Measurements from ENCODE around the gene SLC35E1. TPM values are rescaled to one million over a fixed set of nuclear protein-coding genes. Genes with fewer than 3 reads are reported as not detected.

The SLC35E1 gene
- total and polyA plus RNA-seq, 2 experiments from 2014 or later: 17.0 to 30.3 TPM

- Histone ChIP-seq H4K20me1 (replicated peaks; ENCODE audit: insufficient read depth) (no peaks in the 10 kb centered on the region), H3K4me1 (ENCODE audit: insufficient read depth) (no peaks in the 10 kb centered on the region), H3K4me2 (no peak overlapping the region), H3K36me3 (ENCODE audit: insufficient read depth) (no peaks in the 10 kb centered on the region), H3K9me2 (ENCODE audit: insufficient read depth) (no peaks in the 10 kb centered on the region), H3K27me3 (ENCODE audit: insufficient read depth) (no peaks in the 10 kb centered on the region), H2AFZ (no peak overlapping the region), H3F3A (replicated peaks; ENCODE audit: low read depth) (no peaks in the 10 kb centered on the region), H3K27ac (ENCODE audit: low read depth) (no peak overlapping the region), H3K79me2 (replicated peaks; ENCODE audit: insufficient read depth) (no peaks in the 10 kb centered on the region), H3K4me3 (no peak overlapping the region)
- TF ChIP-seq EZH2 (IDR thresholded peaks at IDR 0.05; ENCODE audit: low read depth, unreplicated experiment): no peak
- TF ChIP-seq ZNF331 (CRISPR knock-in tag; IDR thresholded peaks at IDR 0.05; ENCODE audit: low read depth): no peak
- TF ChIP-seq CREB1 (CRISPR knock-in tag; IDR thresholded peaks at IDR 0.05; ENCODE audit: low read depth): no peak
- TF ChIP-seq EZH2phosphoT487 (IDR thresholded peaks at IDR 0.05; ENCODE audit: unreplicated experiment): no peak
- TF ChIP-seq ETS1 (IDR thresholded peaks at IDR 0.05): no peak
- Mint-ChIP-seq H3K4me1 (no peaks in the 10 kb centered on the region), H3K27me3 (ENCODE audit: insufficient read depth, low read depth, poor library complexity) (peaks cover 3% of the 10 kb centered on the region), H3K9me3 (no peaks in the 10 kb centered on the region), H3K27ac (no peak overlapping the region), H3K36me3 (ENCODE audit: low read depth) (peaks cover 10% of the 10 kb centered on the region; the same call in 2 of the 3 replicates), H3K4me3 (no peak overlapping the region)
- DNase-seq (ENCODE audit: low spot score) (no peak), ATAC-seq (no peak)
Observed at GRCh38 chr19:16509141-16510061, 62.8 kb downstream of the SLC35E1 start.

DNA sequence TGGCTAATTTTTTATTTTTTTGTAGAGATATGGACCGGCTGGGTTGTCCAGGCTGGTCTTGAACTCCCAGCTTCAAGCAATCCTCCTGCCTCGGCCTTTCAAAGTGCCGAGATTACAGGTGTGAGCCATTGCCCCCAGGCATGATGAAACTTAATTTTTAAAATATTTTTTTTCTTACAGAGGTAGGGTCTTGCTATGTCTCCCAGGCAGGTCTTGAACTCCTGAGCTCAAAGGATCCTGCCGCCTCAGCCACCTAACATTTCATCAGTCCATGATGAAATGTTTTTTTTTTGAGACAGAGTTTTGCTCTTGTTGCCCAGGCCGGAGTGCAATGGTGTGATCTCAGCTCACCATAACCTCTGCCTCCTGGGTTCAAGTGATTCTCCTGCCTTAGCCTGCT lies 63.7 kb downstream of the SLC35E1 start:
- H3K27ac Mint-ChIP-seq: no peak overlapping the region
- no peak overlapping the region for H3K4me3 Mint-ChIP-seq
- Histone ChIP-seq H3K79me2 (replicated peaks; ENCODE audit: insufficient read depth) (no peaks in the 10 kb centered on the region), H4K20me1 (replicated peaks; ENCODE audit: insufficient read depth) (no peaks in the 10 kb centered on the region), H3K4me3 (no peak overlapping the region), H3K9me2 (ENCODE audit: insufficient read depth) (no peaks in the 10 kb centered on the region), H3K4me1 (ENCODE audit: insufficient read depth) (no peaks in the 10 kb centered on the region), H3K36me3 (ENCODE audit: insufficient read depth) (no peaks in the 10 kb centered on the region), H3F3A (replicated peaks; ENCODE audit: low read depth) (no peaks in the 10 kb centered on the region), H3K27me3 (ENCODE audit: insufficient read depth) (no peaks in the 10 kb centered on the region), H3K4me2 (no peak overlapping the region), H2AFZ (no peak overlapping the region), H3K27ac (ENCODE audit: low read depth) (no peak overlapping the region)
- peaks cover 3% of the 10 kb centered on the region for H3K27me3 Mint-ChIP-seq (ENCODE audit: insufficient read depth, low read depth, poor library complexity)
- ATAC-seq (no peak), DNase-seq (ENCODE audit: low spot score) (no peak)
- no peaks in the 10 kb centered on the region for H3K9me3 Mint-ChIP-seq
- H3K36me3 Mint-ChIP-seq (ENCODE audit: low read depth): peaks cover 10% of the 10 kb centered on the region; the same call in 2 of the 3 replicates
- H3K4me1 Mint-ChIP-seq: no peaks in the 10 kb centered on the region
- TF ChIP-seq POLR2AphosphoS5 (IDR thresholded peaks at IDR 0.05; ENCODE audit: low read depth) (no peak), CTCF (conservative IDR thresholded peaks at IDR 0.05; ENCODE audit: low read depth in 2 of 2) (no peak)
- TF ChIP-seq, protein P1, sequence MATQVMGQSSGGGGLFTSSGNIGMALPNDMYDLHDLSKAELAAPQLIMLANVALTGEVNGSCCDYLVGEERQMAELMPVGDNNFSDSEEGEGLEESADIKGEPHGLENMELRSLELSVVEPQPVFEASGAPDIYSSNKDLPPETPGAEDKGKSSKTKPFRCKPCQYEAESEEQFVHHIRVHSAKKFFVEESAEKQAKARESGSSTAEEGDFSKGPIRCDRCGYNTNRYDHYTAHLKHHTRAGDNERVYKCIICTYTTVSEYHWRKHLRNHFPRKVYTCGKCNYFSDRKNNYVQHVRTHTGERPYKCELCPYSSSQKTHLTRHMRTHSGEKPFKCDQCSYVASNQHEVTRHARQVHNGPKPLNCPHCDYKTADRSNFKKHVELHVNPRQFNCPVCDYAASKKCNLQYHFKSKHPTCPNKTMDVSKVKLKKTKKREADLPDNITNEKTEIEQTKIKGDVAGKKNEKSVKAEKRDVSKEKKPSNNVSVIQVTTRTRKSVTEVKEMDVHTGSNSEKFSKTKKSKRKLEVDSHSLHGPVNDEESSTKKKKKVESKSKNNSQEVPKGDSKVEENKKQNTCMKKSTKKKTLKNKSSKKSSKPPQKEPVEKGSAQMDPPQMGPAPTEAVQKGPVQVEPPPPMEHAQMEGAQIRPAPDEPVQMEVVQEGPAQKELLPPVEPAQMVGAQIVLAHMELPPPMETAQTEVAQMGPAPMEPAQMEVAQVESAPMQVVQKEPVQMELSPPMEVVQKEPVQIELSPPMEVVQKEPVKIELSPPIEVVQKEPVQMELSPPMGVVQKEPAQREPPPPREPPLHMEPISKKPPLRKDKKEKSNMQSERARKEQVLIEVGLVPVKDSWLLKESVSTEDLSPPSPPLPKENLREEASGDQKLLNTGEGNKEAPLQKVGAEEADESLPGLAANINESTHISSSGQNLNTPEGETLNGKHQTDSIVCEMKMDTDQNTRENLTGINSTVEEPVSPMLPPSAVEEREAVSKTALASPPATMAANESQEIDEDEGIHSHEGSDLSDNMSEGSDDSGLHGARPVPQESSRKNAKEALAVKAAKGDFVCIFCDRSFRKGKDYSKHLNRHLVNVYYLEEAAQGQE (IDR thresholded peaks at IDR 0.05; ENCODE audit: unreplicated experiment): no peak
